UCSD-AML1 (cell line): Measurements from ENCODE around the gene BEST3.
"Not testable (repeated sequence)": the region's sequence is repeated elsewhere in the genome, so short reads cannot be mapped to it uniquely, and the experiment has no call there.

Experiments used
- DNase-seq: peaks from one replicate; lab custom pipeline; 2025; ENCODE audit not compliant: unreplicated experiment; lab: John Stamatoyannopoulos, UW

BEST3 gene

GRCh38 chr12:69604275-69604674, 94.8 kb downstream of the BEST3 start:
- DNase-seq = not testable (repeated sequence)
